Fibroblast of skin of back (primary cell): ENCODE measurements around the gene KDSR.

ENCODE experiments used
- DNase-seq: peaks from one replicate; pipeline ENCODE4 v3.0.0-alpha.2; 2013

Gene KDSR

DNA sequence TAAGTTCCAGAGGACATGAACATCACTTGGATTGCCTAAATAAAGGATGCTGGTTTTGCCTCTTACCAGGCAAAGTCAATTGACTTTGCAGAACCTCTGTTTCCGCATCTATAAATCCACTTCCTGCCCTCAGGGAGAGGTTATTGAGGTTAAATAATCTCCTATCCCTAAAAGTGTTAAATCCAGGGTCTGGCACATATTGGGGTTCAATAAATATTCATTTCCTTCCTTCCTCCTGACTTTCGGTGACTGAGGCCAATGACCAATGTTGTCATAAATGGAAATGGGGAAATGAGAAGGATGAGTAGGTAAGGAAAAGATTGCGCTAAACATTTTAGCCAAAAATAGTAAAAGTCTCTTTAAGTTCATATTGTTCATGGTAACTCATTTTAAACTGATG, 63.5 kb downstream of the KDSR start:
- no peak for DNase-seq

GRCh38 chr18:63302636-63303405, 64.2 kb downstream of the KDSR start:
- no peak for DNase-seq

- DNase-seq, result no peak
Measured at GRCh38 chr18:63302220-63302619, 64.8 kb downstream of the KDSR start.

- DNase-seq, result no peak
Measured at GRCh38 chr18:63301434-63301833, 65.6 kb downstream of the KDSR start.

DNA sequence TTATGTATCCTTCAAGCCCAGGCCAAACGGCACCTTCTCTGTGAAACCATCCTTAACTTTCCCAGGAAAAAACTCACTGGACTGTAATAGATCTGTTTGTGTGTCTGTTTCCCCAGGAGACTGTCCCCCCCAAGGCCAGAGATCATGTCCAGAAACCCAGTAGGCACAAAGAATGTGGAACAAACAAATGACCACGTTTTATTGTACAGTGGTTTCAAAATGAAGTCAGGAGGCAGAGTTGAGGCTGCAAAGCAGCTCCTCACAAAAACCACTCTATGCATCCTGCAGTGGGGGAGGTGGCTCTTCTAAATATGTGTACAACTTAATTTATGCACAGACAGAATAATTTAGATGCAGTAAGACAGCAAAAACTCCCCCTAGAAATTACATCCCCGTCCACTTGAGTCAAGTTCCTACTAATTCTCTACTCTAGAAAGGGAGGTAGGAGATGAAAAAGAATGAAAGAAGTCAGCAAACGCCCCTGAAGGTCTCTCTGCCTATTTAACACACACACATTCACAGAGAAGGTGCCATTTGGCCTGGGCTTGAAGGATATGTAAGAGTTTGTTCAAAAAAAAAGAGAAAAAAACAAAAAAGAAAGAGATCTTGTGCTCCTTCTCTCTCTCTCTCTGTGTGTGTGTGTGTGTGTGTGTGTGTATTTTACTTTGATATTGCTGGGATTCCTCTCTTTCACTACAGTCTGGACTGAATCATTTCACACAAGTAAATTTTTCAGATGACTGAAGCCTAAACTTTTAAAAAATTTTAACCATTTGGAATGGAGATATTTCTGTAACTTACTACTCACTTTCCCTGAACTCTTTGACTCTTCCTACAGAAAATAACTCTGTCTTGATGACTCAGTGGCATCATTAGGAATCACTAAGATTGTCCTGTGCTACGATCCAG, 66.9 kb downstream of the KDSR start:
- DNase-seq, result peak; percentile 78

- DNase-seq, result peak; percentile 37
Measured at GRCh38 chr18:63298400-63299365, 68.3 kb downstream of the KDSR start.

DNA sequence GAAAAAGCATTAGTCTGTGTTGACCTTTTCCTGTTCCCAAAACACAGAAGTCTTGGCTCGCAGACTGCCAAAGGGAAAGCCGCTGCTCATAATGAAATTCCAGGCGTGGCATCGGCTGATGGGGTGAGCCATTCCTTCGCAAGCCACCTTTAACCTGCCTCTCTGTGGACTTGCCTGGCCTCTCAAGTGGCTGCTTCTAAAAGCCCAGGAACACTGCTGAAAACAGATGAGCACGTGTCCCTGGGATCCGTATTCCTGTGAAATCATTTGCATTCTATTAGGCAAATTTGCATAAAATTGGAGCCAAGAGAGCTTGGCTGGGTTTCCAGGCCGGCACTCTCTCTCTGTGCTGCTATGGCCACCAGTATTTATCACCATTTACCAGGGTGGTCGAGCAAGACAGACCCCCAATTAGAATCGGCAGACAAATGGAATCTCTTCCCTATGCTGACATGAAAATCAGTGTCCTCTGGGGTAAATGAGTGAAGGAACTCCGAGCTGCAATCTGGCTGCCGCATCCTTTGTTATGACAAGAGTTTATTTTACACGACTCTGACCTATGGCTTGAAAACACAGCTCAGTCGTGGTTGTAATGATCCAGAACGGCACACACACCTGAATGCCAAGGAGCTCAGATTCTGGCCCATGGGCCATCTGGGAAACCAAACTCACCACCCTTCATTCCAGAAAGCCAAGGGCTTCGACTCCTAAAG, 69.2 kb downstream of the KDSR start:
- no peak for DNase-seq

- DNase-seq, result no peak
Measured at GRCh38 chr18:63293935-63294334, 73.1 kb downstream of the KDSR start.

DNA sequence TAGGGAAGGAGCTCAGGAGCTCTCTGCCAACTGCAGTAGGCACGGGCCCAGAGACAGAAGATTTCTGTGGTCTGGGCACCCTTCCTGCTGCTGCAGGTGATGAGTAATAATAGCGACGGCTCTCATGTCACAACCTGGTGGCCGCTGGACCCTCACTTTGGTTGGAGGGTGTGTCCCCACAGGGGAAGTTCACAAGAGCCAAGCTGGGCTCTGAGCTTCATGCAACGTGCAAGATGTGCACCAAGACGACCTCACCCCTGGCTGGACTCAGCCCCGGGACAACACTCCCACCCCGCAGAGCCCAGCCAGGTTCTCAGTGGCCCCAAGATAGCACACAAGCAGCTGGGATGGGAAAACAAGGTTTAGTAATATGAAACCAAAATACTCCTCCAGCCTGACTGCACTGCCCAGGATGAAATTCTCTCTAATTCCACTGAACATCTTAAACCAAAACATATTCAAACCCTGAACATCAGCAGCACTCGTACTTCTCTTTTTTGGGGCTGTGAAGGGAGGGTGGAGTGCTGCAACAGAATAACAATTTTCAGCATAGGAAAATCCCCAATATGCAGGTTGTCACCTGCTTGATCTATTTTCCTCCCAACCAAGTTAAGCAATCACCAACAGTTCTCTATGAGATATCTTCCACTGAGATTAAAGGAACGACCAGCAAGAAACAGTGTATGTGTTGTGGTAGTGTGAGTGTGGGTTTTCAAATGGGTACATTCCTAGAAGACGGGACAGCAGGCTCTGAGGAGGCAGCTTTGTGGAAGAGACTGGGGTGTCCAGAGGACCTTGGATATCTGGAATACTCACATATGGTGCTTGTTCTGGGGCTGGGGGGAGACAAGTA, 73.9 kb downstream of the KDSR start:
- no peak for DNase-seq

DNA sequence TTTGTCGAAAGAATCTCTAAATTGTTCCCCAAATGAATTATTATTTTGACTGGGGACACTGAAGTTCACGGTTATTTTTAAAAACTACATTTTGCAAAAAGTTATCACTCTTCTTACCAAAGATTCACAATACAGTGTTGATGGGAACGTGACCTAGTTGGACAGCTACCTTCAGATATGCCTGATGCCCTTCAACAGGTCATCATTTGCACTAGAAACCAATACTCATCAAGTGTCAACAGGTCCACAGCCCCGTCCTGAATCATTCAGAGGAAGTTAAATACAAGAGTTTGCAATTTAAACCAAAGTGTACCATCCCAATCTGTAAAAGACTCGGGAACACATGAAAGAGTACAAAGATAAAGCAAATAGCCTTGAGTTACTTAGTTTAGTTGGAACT, 75.7 kb downstream of the KDSR start:
- no peak for DNase-seq

DNA sequence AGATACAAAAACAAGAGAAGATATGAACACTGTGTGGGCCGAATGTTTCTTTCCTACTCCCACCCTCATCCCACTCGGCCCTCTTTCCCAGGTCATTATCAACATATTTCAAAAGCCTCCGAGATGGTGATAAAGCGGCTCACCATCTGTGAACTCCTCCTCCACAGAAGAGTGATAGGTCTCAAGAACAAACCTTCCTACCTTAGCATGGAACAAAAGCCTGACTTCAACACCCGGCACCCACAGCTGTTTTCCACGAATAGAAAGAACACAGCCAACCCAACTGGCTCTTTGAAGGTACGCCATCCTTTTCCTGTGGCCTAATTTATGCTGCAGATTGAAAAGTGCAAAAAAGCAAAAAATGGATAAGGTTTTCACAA, 76.2 kb downstream of the KDSR start:
- DNase-seq, result no peak

DNA sequence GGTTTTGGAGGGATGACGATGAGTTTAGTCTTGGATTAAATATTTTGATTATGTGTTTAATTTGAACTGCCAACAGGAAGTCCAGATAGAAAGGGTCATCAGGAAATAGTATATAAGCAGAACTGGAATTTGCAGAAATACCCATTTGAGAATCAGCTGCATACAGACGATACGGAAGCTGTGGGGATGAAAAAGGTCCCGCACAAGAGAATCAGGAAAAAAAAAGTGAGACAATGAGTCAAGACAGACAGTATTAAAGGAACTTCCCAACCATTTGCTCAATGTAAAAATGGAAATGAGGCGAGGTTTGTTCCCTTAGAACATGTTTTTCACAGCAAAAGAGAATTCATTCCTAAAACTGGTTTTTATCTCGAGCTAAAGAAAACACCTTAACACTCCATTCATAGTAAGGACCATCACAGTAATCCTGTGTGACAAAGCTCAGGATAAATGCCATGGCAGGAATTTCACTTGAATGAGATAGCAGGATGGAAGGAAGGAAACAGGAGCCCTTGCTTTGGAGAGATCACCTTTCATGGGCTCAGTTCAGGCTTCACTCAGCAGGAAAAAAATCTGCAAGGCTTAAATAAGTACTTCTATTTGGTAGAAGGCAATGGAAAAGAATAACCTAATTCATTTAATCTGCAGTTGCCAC, 76.7 kb downstream of the KDSR start:
- DNase-seq, result no peak

DNA sequence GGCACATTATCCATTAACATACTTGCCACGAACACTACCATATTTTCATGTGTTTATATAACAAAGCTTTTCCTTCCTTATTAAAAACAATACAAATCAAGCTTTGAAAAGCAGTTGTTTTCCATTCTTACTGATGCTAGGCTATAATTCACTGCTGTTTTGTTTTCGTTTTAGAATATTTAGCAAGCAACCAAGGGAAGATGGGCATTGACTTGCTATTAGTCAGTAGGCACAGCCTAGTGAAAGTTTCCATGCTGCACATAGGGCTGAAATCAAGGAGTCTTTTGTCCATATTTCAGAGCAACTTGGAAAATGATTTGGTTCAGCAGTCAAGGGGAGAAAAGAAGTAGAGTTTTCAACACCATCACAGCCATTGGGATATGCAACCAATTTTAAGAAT, 78.7 kb downstream of the KDSR start:
- no peak for DNase-seq

- DNase-seq, result no peak
Measured at GRCh38 chr18:63287691-63288220, 79.2 kb downstream of the KDSR start.

- no peak for DNase-seq
Measured at GRCh38 chr18:63286926-63287325, 80.1 kb downstream of the KDSR start.

DNA sequence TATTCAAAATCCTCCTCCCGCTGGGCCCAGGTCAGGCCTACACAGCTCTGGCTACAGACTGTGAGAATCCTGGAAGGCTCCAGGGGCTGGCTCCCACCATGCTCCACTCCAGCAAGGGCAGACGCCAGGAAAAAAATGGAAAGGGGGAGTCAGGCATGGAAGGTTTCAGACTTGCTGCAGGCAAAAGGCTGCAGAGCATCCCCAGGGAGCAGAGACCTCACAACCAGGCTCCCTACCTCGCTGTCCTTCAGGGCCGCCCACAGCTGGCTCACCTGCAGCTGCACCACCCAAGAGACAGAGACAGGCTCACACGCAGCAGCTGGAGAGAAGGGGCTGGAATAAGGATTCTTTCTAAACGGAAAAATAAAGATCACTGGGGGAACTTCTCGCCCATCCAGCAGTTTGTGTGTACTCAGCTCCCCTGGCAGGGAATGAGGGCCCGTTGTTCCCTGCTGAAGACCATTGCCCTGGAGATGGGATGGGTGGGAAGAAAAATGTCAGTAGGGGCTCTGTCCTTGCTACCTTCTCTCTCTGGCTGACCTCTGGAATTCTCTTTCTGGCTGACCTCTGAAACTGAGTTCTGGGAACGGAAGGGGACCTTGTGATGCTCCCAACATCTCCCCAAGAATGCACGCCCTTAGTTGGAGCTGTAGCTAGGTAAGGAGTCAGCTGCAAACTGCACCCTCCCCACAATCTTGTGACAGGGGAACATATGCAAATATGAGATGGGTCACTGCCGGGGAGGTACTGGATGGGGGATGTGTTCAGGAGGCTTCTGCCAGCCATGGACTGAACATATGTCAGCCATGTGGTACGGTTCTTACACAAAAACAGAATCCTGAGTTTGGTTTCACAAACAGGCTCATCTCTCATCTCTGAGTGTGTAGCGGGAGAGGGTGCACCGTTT, 81.9 kb downstream of the KDSR start:
- no peak for DNase-seq

GRCh38 chr18:63284173-63284799, 82.7 kb downstream of the KDSR start:
- DNase-seq, result no peak

GRCh38 chr18:63283305-63284094, 83.5 kb downstream of the KDSR start:
- no peak for DNase-seq
